ENCODE data around the gene PCYOX1L. TPM values are rescaled to one million over a fixed set of nuclear protein-coding genes. Genes with fewer than 3 reads are reported as not detected.

Gene PCYOX1L
- total and polyA plus RNA-seq, 9 of the 15 experiments (the other 6 are each of a cell fraction or from before 2014, with no cell fraction given), result 2.3 to 17.9 (median 6.0) TPM

DNA sequence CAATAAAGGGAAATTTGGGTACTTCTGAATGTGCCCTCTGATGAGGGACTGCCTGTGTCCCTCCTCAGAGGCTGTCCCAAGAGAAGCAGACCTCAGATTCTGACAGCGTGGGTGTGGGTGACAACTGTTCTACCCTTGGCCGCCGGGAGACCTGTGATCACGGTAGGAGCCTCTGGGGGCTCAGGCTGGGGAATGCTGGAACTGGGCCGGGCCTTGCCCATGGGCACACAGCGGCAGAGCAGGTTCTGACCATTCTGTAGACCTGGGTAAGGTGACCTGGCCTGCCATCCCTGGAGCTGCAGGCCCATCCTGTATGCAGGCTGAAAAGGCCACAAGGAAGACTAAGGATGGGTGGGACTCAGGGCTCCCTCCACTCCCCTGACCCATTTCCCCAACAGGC lies 42.1 kb upstream of the PCYOX1L start (continued):
- TF ChIP-seq, protein P1, sequence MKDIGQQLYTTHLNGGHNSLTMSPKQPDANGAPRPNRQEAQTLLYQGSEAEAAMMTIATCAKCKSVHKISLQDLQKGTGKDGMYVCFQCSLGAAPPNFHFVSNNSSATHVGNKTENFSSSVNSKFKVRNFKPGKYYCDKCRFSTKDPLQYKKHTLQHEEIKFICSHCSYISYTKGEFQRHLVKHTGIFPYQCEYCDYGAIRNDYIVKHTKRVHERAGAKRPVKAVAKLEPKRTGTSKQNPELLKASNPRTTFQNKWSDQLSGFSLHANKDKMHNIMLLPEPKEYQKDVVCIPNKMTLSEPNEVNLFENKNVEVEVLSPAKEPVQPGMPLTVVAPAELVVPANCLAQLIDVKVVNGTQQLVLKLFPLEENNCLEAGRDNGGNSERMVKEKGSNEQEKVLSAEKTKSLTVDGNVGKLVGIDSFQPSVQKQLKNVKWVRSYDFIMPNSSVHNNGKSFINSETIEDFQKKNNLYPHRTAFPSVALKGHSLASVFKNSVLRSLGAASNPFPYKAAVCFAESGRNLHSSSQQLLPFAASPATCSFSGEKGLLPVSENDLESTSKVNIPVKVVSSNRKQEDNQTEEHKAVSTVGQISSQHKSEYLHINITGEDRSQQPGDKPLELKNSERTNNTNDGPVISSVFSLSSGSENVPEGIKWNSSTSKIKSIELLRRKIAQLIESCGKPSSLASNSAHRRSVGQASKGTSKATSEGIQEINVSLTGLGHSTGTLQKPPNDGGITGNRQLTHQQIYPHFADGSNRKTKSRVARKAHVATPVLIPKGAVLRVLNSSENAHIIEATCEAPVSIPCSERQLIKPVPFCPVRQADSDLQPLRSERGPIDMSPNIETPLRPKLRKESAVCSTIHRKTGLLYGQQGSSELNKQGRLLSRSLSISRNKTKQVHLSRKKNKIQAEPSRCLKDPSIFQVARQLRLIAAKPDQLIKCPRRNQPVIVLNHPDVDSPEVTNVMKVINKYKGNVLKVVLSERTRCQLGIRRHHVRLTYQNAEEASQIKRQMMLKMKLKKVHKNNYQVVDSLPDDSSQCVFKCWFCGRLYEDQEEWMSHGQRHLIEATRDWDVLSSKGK (CRISPR knock-in tag; IDR thresholded peaks at IDR 0.05), result no peak
- no peak for TF ChIP-seq ZBTB1 (CRISPR knock-in tag; IDR thresholded peaks at IDR 0.05; ENCODE audit: borderline replicate concordance, low read depth)
- no peak for TF ChIP-seq ZFP30 (CRISPR knock-in tag; IDR thresholded peaks at IDR 0.05; ENCODE audit: borderline replicate concordance)
- no peak for TF ChIP-seq NR0B1 (IDR thresholded peaks at IDR 0.05; ENCODE audit: partially characterized antibody)
- no peak for TF ChIP-seq RBM25 (IDR thresholded peaks at IDR 0.05; ENCODE audit: low read depth, low read length, severe bottlenecking)

All from K562 (cell line).